ENCODE data around the gene TBXAS1.

DNA sequence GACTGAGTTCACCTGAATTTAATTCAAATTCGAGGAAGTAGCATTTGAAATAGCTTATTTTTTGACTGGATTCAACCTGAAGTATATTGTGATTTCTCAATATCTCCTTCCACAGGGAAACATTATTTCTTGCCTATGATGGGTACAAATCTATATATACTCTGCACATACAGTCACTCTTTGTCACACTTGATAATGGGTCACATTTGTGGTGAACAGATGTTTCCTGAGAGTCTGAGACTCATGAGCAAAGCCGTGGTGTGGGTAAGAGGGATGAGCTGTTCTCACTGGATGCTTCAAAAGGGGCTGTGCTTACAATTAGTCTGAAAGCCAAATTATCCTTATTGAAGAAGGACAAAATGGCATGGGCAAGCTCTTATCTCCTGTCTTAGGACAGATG, 18.0 kb upstream of the TBXAS1 start:
- TF ChIP-seq, protein P1, sequence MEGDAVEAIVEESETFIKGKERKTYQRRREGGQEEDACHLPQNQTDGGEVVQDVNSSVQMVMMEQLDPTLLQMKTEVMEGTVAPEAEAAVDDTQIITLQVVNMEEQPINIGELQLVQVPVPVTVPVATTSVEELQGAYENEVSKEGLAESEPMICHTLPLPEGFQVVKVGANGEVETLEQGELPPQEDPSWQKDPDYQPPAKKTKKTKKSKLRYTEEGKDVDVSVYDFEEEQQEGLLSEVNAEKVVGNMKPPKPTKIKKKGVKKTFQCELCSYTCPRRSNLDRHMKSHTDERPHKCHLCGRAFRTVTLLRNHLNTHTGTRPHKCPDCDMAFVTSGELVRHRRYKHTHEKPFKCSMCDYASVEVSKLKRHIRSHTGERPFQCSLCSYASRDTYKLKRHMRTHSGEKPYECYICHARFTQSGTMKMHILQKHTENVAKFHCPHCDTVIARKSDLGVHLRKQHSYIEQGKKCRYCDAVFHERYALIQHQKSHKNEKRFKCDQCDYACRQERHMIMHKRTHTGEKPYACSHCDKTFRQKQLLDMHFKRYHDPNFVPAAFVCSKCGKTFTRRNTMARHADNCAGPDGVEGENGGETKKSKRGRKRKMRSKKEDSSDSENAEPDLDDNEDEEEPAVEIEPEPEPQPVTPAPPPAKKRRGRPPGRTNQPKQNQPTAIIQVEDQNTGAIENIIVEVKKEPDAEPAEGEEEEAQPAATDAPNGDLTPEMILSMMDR (IDR thresholded peaks at IDR 0.05) = no peak
- TF ChIP-seq CREB1 (CRISPR knock-in tag; IDR thresholded peaks at IDR 0.05) (no peak), KAT7 (CRISPR knock-in tag; IDR thresholded peaks at IDR 0.05; ENCODE audit: borderline replicate concordance) (no peak), TP53 (CRISPR knock-in tag; IDR thresholded peaks at IDR 0.05) (no peak)
- TF ChIP-seq, protein P2, sequence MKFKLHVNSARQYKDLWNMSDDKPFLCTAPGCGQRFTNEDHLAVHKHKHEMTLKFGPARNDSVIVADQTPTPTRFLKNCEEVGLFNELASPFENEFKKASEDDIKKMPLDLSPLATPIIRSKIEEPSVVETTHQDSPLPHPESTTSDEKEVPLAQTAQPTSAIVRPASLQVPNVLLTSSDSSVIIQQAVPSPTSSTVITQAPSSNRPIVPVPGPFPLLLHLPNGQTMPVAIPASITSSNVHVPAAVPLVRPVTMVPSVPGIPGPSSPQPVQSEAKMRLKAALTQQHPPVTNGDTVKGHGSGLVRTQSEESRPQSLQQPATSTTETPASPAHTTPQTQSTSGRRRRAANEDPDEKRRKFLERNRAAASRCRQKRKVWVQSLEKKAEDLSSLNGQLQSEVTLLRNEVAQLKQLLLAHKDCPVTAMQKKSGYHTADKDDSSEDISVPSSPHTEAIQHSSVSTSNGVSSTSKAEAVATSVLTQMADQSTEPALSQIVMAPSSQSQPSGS (CRISPR knock-in tag; IDR thresholded peaks at IDR 0.05; ENCODE audit: borderline replicate concordance, low read depth) = no peak
- TF ChIP-seq, protein P3, sequence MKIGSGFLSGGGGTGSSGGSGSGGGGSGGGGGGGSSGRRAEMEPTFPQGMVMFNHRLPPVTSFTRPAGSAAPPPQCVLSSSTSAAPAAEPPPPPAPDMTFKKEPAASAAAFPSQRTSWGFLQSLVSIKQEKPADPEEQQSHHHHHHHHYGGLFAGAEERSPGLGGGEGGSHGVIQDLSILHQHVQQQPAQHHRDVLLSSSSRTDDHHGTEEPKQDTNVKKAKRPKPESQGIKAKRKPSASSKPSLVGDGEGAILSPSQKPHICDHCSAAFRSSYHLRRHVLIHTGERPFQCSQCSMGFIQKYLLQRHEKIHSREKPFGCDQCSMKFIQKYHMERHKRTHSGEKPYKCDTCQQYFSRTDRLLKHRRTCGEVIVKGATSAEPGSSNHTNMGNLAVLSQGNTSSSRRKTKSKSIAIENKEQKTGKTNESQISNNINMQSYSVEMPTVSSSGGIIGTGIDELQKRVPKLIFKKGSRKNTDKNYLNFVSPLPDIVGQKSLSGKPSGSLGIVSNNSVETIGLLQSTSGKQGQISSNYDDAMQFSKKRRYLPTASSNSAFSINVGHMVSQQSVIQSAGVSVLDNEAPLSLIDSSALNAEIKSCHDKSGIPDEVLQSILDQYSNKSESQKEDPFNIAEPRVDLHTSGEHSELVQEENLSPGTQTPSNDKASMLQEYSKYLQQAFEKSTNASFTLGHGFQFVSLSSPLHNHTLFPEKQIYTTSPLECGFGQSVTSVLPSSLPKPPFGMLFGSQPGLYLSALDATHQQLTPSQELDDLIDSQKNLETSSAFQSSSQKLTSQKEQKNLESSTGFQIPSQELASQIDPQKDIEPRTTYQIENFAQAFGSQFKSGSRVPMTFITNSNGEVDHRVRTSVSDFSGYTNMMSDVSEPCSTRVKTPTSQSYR (CRISPR knock-in tag; IDR thresholded peaks at IDR 0.05) = no peak
- TF ChIP-seq, protein P4, sequence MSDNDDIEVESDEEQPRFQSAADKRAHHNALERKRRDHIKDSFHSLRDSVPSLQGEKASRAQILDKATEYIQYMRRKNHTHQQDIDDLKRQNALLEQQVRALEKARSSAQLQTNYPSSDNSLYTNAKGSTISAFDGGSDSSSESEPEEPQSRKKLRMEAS (CRISPR knock-in tag; IDR thresholded peaks at IDR 0.05) = no peak
- TF ChIP-seq, protein P5, sequence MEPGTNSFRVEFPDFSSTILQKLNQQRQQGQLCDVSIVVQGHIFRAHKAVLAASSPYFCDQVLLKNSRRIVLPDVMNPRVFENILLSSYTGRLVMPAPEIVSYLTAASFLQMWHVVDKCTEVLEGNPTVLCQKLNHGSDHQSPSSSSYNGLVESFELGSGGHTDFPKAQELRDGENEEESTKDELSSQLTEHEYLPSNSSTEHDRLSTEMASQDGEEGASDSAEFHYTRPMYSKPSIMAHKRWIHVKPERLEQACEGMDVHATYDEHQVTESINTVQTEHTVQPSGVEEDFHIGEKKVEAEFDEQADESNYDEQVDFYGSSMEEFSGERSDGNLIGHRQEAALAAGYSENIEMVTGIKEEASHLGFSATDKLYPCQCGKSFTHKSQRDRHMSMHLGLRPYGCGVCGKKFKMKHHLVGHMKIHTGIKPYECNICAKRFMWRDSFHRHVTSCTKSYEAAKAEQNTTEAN (CRISPR knock-in tag; IDR thresholded peaks at IDR 0.05) = no peak

Data from WTC11 (cell line).